Stimulated activated CD4-positive, alpha-beta T cell treated with anti-CD3 and anti-CD28 coated beads, Interleukin-12 subunit alpha, Interleukin-12 subunit beta, amount 100 ng/mL, for 24 hours (primary cell): ENCODE data around the gene RAI14.
"Not testable (repeated sequence)": the region's sequence is repeated elsewhere in the genome, so short reads cannot be mapped to it uniquely, and the experiment has no call there.

Source experiments
- DNase-seq, 2 experiments: peaks; one replicate each; pipeline ENCODE4 v3.0.0-alpha.2; 2020; ENCODE audit warnings: low read depth in 2 of 2

The RAI14 gene

GRCh38 chr5:34731435-34732232, 75.5 kb downstream of the RAI14 start:
- no peak for DNase-seq

GRCh38 chr5:34734326-34734725, 78.2 kb downstream of the RAI14 start:
- no peak for DNase-seq

GRCh38 chr5:34735491-34736426, 79.6 kb downstream of the RAI14 start:
- DNase-seq: no peak

GRCh38 chr5:34736445-34737115, 80.5 kb downstream of the RAI14 start:
- no peak for DNase-seq

GRCh38 chr5:34737731-34738130, 81.6 kb downstream of the RAI14 start:
- no peak for DNase-seq

- no peak for DNase-seq
Observed at GRCh38 chr5:34738381-34738780, 82.3 kb downstream of the RAI14 start.

GRCh38 chr5:34740389-34740806, 84.3 kb downstream of the RAI14 start:
- no peak for DNase-seq

GRCh38 chr5:34742061-34742460, 85.9 kb downstream of the RAI14 start:
- DNase-seq: no peak

GRCh38 chr5:34743878-34744277, 87.8 kb downstream of the RAI14 start:
- DNase-seq: no peak

- DNase-seq: no peak
Observed at GRCh38 chr5:34748431-34748830, 92.3 kb downstream of the RAI14 start.

- DNase-seq: no peak
Observed at GRCh38 chr5:34749431-34749873, 93.3 kb downstream of the RAI14 start.

GRCh38 chr5:34750206-34750605, 94.1 kb downstream of the RAI14 start:
- DNase-seq: no peak

- DNase-seq: no peak
Observed at GRCh38 chr5:34751807-34752736, 95.9 kb downstream of the RAI14 start.

GRCh38 chr5:34753236-34753635, 97.1 kb downstream of the RAI14 start:
- DNase-seq: not testable (repeated sequence)

GRCh38 chr5:34755926-34756325, 99.8 kb downstream of the RAI14 start:
- no peak for DNase-seq

- DNase-seq: no peak
Observed at GRCh38 chr5:34756781-34757624, 100.9 kb downstream of the RAI14 start.

- no peak for DNase-seq
Observed at GRCh38 chr5:34758514-34758913, 102.4 kb downstream of the RAI14 start.

GRCh38 chr5:34759213-34759612, 103.1 kb downstream of the RAI14 start:
- DNase-seq: not testable (repeated sequence)

- DNase-seq: no peak
Observed at GRCh38 chr5:34765662-34766061, 109.5 kb downstream of the RAI14 start.

GRCh38 chr5:34767180-34767579, 111.1 kb downstream of the RAI14 start:
- DNase-seq: no peak
